ENCODE measurements around the gene STK38. TPM values are rescaled to one million over a fixed set of nuclear protein-coding genes. Genes with fewer than 3 reads are reported as not detected.
"Not testable (repeated sequence)": the region's sequence is repeated elsewhere in the genome, so short reads cannot be mapped to it uniquely, and the experiment has no call there.

The STK38 gene
- total and polyA plus RNA-seq, 3 experiments from 2014 or later = 44.9 to 110 (median 47.6) TPM

GRCh38 chr6:36590237-36590636, 43.0 kb upstream of the STK38 start:
- H3K4me3 ChIP-seq (ENCODE audit: low read length) = no peak overlapping the region
- no peak overlapping the region for H3K27ac ChIP-seq (ENCODE audit: low read depth, low read length)
- Mint-ChIP-seq H3K9me3 (peaks cover 0 to 3% (median 0%) of the 10 kb centered on the region in 5 donors), H3K4me1 (peaks cover 16 to 32% (median 22%) of the 10 kb centered on the region in 3 donors), H3K36me3 (peaks cover 3 to 15% (median 4%) of the 10 kb centered on the region in 3 donors), H3K27me3 (peaks cover 0 to 6% of the 10 kb centered on the region in 2 donors), H3K27ac (peak overlapping the region in 1 of 8 donors; percentile 66), H3K4me3 (no peak overlapping the region)
- ChIA-PET POLR2A (no interaction called here), CTCF (no interaction called here)
- no peaks in the 10 kb centered on the region for H3K36me3 ChIP-seq (ENCODE audit: insufficient read depth, low read length)
- H3K4me1 ChIP-seq (ENCODE audit: insufficient read depth, low read length) = peaks cover 17% of the 10 kb centered on the region
- no peaks in the 10 kb centered on the region for H3K27me3 ChIP-seq (ENCODE audit: insufficient read depth, low read length, poor library complexity, severe bottlenecking)
- DNase-seq = no peak
- H3K9me3 ChIP-seq (ENCODE audit: low read length) = no peaks in the 10 kb centered on the region

GRCh38 chr6:36589025-36589400, 41.7 kb upstream of the STK38 start:
- CTCF ChIA-PET = interaction anchor here (1.4 kb wide), 1 partner anchor 9 kb away, joined by 3 read pairs; no protein-coding TSS in a partner anchor
- H3K9me3 ChIP-seq (ENCODE audit: low read length) = not testable (repeated sequence)

GRCh38 chr6:36586606-36587005, 39.3 kb upstream of the STK38 start:
- H3K27me3 ChIP-seq (ENCODE audit: insufficient read depth, low read length, poor library complexity, severe bottlenecking) = no peaks in the 10 kb centered on the region
- H3K4me3 ChIP-seq (ENCODE audit: low read length) = no peak overlapping the region
- no peaks in the 10 kb centered on the region for H3K36me3 ChIP-seq (ENCODE audit: insufficient read depth, low read length)
- no peaks in the 10 kb centered on the region for H3K36me3 Mint-ChIP-seq
- H3K27ac ChIP-seq (ENCODE audit: low read depth, low read length) = no peak overlapping the region
- H3K4me1 Mint-ChIP-seq = peaks cover 2 to 8% (median 7%) of the 10 kb centered on the region in 3 donors
- H3K4me3 Mint-ChIP-seq = no peak overlapping the region
- POLR2A ChIA-PET = interaction anchor here (0.6 kb wide), 1 partner anchor 134 kb away, joined by 4 read pairs; no protein-coding TSS in a partner anchor
- no peaks in the 10 kb centered on the region for H3K4me1 ChIP-seq (ENCODE audit: insufficient read depth, low read length)
- H3K27me3 Mint-ChIP-seq = peaks cover 0 to 2% of the 10 kb centered on the region in 2 donors
- H3K9me3 Mint-ChIP-seq = no peaks in the 10 kb centered on the region
- CTCF ChIA-PET = interaction anchor here (1.0 to 1.1 kb wide), 2 partner anchors 10 to 29 kb away, joined by 3 read pairs; no protein-coding TSS in a partner anchor
- no peak overlapping the region for H3K27ac Mint-ChIP-seq
- no peak for DNase-seq
- H3K9me3 ChIP-seq (ENCODE audit: low read length) = no peaks in the 10 kb centered on the region

More at GRCh38 chr6:36589025-36589400, 41.7 kb upstream of the STK38 start:
- H3K27me3 ChIP-seq (ENCODE audit: insufficient read depth, low read length, poor library complexity, severe bottlenecking); DNase-seq; H3K27ac ChIP-seq (ENCODE audit: low read depth, low read length); H3K4me3 ChIP-seq (ENCODE audit: low read length); H3K4me3 Mint-ChIP-seq; POLR2A ChIA-PET; H3K36me3 Mint-ChIP-seq; H3K9me3 Mint-ChIP-seq; H3K36me3 ChIP-seq (ENCODE audit: insufficient read depth, low read length); H3K27ac Mint-ChIP-seq; H3K27me3 Mint-ChIP-seq: not testable (repeated sequence)
- peaks cover 16 to 28% (median 22%) of the 10 kb centered on the region in 3 donors for H3K4me1 Mint-ChIP-seq
- H3K4me1 ChIP-seq (ENCODE audit: insufficient read depth, low read length) = peaks cover 17% of the 10 kb centered on the region

- Mint-ChIP-seq H3K4me1 (peaks cover 3 to 9% (median 8%) of the 10 kb centered on the region in 3 donors), H3K36me3 (no peaks in the 10 kb centered on the region), H3K4me3 (no peak overlapping the region), H3K27me3 (peaks cover 0 to 3% of the 10 kb centered on the region in 2 donors), H3K9me3 (no peaks in the 10 kb centered on the region), H3K27ac (no peak overlapping the region)
- Histone ChIP-seq H3K9me3 (ENCODE audit: low read length) (no peaks in the 10 kb centered on the region), H3K4me3 (ENCODE audit: low read length) (no peak overlapping the region), H3K4me1 (ENCODE audit: insufficient read depth, low read length) (peaks cover 8% of the 10 kb centered on the region), H3K36me3 (ENCODE audit: insufficient read depth, low read length) (no peaks in the 10 kb centered on the region), H3K27me3 (ENCODE audit: insufficient read depth, low read length, poor library complexity, severe bottlenecking) (no peaks in the 10 kb centered on the region), H3K27ac (ENCODE audit: low read depth, low read length) (no peak overlapping the region)
- ChIA-PET POLR2A (no interaction called here), CTCF (no interaction called here)
- no peak for DNase-seq
These were observed 34.4 kb upstream of the STK38 start for GRCh38 chr6:36581716-36582115.

GRCh38 chr6:36580184-36580526, 32.9 kb upstream of the STK38 start:
- Histone ChIP-seq H3K4me3 (ENCODE audit: low read length) (no peak overlapping the region), H3K4me1 (ENCODE audit: insufficient read depth, low read length) (peaks cover 8% of the 10 kb centered on the region), H3K27me3 (ENCODE audit: insufficient read depth, low read length, poor library complexity, severe bottlenecking) (no peaks in the 10 kb centered on the region), H3K36me3 (ENCODE audit: insufficient read depth, low read length) (no peaks in the 10 kb centered on the region), H3K27ac (ENCODE audit: low read depth, low read length) (no peak overlapping the region), H3K9me3 (ENCODE audit: low read length) (no peaks in the 10 kb centered on the region)
- no peak overlapping the region for H3K27ac Mint-ChIP-seq
- H3K9me3 Mint-ChIP-seq = peaks cover 0 to under 1% (median 0%) of the 10 kb centered on the region in 5 donors
- DNase-seq = no peak
- peaks cover 3 to 9% (median 8%) of the 10 kb centered on the region in 3 donors for H3K4me1 Mint-ChIP-seq
- POLR2A ChIA-PET = interaction anchor here (0.6 to 1.4 kb wide), 3 partner anchors 13 to 92 kb away, joined by 3 to 4 read pairs (median 3); no protein-coding TSS in a partner anchor
- peaks cover 0 to 3% of the 10 kb centered on the region in 2 donors for H3K27me3 Mint-ChIP-seq
- H3K4me3 Mint-ChIP-seq = no peak overlapping the region
- H3K36me3 Mint-ChIP-seq = no peaks in the 10 kb centered on the region
- CTCF ChIA-PET = interaction anchor here (0.7 to 2.1 kb wide), 7 partner anchors 9 to 157 kb away, joined by 3 to 11 read pairs (median 4); no protein-coding TSS in a partner anchor

GRCh38 chr6:36578431-36578830, 31.2 kb upstream of the STK38 start:
- POLR2A ChIA-PET = no interaction called here
- Histone ChIP-seq H3K4me3 (ENCODE audit: low read length) (no peak overlapping the region), H3K36me3 (ENCODE audit: insufficient read depth, low read length) (no peaks in the 10 kb centered on the region), H3K27me3 (ENCODE audit: insufficient read depth, low read length, poor library complexity, severe bottlenecking) (no peaks in the 10 kb centered on the region), H3K27ac (ENCODE audit: low read depth, low read length) (no peak overlapping the region), H3K4me1 (ENCODE audit: insufficient read depth, low read length) (peaks cover 8% of the 10 kb centered on the region), H3K9me3 (ENCODE audit: low read length) (no peaks in the 10 kb centered on the region)
- no peaks in the 10 kb centered on the region for H3K36me3 Mint-ChIP-seq
- peaks cover 0 to 3% (median 2%) of the 10 kb centered on the region in 5 donors for H3K9me3 Mint-ChIP-seq
- peak overlapping the region in 2 of 8 donors; percentile 6 to 10 for H3K27ac Mint-ChIP-seq
- H3K4me3 Mint-ChIP-seq = no peak overlapping the region
- DNase-seq = no peak
- H3K27me3 Mint-ChIP-seq = peaks cover 0 to 3% of the 10 kb centered on the region in 2 donors
- CTCF ChIA-PET = interaction anchor here (1.9 to 2.1 kb wide), 2 partner anchors 18 to 155 kb away, joined by 4 to 11 read pairs; no protein-coding TSS in a partner anchor
- peaks cover 3 to 9% (median 8%) of the 10 kb centered on the region in 3 donors for H3K4me1 Mint-ChIP-seq

GRCh38 chr6:36578030-36578429, 30.8 kb upstream of the STK38 start:
- Histone ChIP-seq H3K36me3 (ENCODE audit: insufficient read depth, low read length) (no peaks in the 10 kb centered on the region), H3K4me1 (ENCODE audit: insufficient read depth, low read length) (peaks cover 8% of the 10 kb centered on the region), H3K27me3 (ENCODE audit: insufficient read depth, low read length, poor library complexity, severe bottlenecking) (no peaks in the 10 kb centered on the region), H3K4me3 (ENCODE audit: low read length) (no peak overlapping the region), H3K27ac (ENCODE audit: low read depth, low read length) (no peak overlapping the region), H3K9me3 (ENCODE audit: low read length) (no peaks in the 10 kb centered on the region)
- CTCF ChIA-PET = no interaction called here
- DNase-seq = no peak
- Mint-ChIP-seq H3K4me1 (peaks cover 3 to 9% (median 8%) of the 10 kb centered on the region in 3 donors), H3K27me3 (peaks cover 0 to 3% of the 10 kb centered on the region in 2 donors), H3K4me3 (no peak overlapping the region), H3K36me3 (no peaks in the 10 kb centered on the region), H3K9me3 (peaks cover 0 to 3% (median 2%) of the 10 kb centered on the region in 5 donors), H3K27ac (no peak overlapping the region)
- POLR2A ChIA-PET = no interaction called here

- ChIA-PET POLR2A (no interaction called here), CTCF (no interaction called here)
- Mint-ChIP-seq H3K27me3 (peaks cover 0 to 3% of the 10 kb centered on the region in 2 donors), H3K4me3 (no peak overlapping the region), H3K9me3 (peaks cover 0 to 3% (median 2%) of the 10 kb centered on the region in 5 donors), H3K4me1 (peaks cover 3 to 9% (median 8%) of the 10 kb centered on the region in 3 donors), H3K36me3 (no peaks in the 10 kb centered on the region), H3K27ac (peak overlapping the region in 1 of 8 donors; percentile 50)
- DNase-seq = no peak
- Histone ChIP-seq H3K9me3 (ENCODE audit: low read length) (no peaks in the 10 kb centered on the region), H3K27me3 (ENCODE audit: insufficient read depth, low read length, poor library complexity, severe bottlenecking) (no peaks in the 10 kb centered on the region), H3K27ac (ENCODE audit: low read depth, low read length) (no peak overlapping the region), H3K4me3 (ENCODE audit: low read length) (no peak overlapping the region), H3K36me3 (ENCODE audit: insufficient read depth, low read length) (no peaks in the 10 kb centered on the region), H3K4me1 (ENCODE audit: insufficient read depth, low read length) (peaks cover 8% of the 10 kb centered on the region)
These were observed 30.0 kb upstream of the STK38 start for GRCh38 chr6:36577301-36577700.

Measured in CD8-positive, alpha-beta memory T cell (primary cell).